Loucy (cell line): ENCODE measurements around the gene ARL2BP.

Source experiments
- EZH2phosphoT487 ChIP-seq: fragments of 200-600 bp; IDR thresholded peaks from 2 replicates; pipeline ENCODE4 v1.6.1; 2018; ENCODE audit warnings: antibody characterized with exemption, mild to moderate bottlenecking, moderate library complexity, borderline replicate concordance
- TF ChIP-seq, protein P1 (sequence below): fragments of 200-600 bp; sonication (generic); conservative IDR thresholded peaks from 2 replicates; pipeline ENCODE4 v1.5.1; 2014; ENCODE audit warnings: mild to moderate bottlenecking, antibody characterized with exemption, low read length

DNA sequence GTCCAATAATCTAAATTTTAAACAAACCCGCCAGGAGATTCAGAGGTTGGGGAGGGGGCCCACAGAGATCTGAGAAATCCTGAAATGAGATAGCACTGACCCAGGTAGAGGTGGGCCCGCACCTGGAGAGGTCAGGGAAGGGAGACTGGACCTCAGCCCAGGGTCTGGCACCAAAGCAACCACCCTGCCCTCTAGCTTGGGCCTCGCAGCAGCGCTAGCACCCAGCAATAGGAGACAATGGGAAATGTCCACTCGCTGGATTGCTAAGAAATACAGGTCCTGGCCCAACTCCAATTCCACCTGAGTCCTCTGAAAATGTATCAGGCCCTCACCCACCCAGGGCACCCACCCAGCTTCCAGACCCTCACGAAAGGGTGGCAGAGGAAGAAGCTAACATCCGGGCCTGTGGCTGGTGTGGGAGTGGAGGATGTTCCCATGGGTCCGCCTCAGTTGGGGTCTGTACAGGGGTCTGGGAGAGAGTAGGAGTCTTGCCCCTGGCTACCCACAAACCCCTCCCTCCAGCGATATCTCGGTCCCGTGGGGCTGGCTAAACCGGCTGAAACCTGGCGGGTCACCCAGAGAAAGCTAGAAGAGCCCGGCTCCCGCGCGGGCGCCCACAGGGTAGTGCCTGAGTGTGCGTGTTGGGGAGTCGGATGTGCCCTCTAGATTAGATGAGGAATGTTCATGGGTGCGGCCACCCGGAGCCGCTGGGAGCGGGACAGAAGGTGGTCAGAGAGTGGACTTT lies 38.3 kb downstream of the ARL2BP start:
- TF ChIP-seq, protein P1, sequence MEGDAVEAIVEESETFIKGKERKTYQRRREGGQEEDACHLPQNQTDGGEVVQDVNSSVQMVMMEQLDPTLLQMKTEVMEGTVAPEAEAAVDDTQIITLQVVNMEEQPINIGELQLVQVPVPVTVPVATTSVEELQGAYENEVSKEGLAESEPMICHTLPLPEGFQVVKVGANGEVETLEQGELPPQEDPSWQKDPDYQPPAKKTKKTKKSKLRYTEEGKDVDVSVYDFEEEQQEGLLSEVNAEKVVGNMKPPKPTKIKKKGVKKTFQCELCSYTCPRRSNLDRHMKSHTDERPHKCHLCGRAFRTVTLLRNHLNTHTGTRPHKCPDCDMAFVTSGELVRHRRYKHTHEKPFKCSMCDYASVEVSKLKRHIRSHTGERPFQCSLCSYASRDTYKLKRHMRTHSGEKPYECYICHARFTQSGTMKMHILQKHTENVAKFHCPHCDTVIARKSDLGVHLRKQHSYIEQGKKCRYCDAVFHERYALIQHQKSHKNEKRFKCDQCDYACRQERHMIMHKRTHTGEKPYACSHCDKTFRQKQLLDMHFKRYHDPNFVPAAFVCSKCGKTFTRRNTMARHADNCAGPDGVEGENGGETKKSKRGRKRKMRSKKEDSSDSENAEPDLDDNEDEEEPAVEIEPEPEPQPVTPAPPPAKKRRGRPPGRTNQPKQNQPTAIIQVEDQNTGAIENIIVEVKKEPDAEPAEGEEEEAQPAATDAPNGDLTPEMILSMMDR: no peak
- no peak for TF ChIP-seq EZH2phosphoT487
